Left renal cortex interstitium (tissue), 4 donors: ENCODE data around the gene PHF12. TPM values are rescaled to one million over a fixed set of nuclear protein-coding genes. Genes with fewer than 3 reads are reported as not detected.

Experiments used
- DNase-seq, 4 donors: peaks; one replicate each; pipeline ENCODE4 v3.0.0-alpha.2; 2013; ENCODE audit warnings: low read depth in 4 of 4, low spot score in 2 of 4, missing footprints in 1 of 4
- polyA plus RNA-seq, 4 donors: library from polyadenylated mRNA; unstranded; fragments of 120-200 nt; gene quantifications; one replicate each; pipeline ENCODE4 v1.2.1, GENCODE V29; 2013; ENCODE audit not compliant: insufficient read length in 4 of 4

Gene PHF12
- polyA plus RNA-seq, 4 donors, result 41.2 to 66.9 (median 50.8) TPM

- DNase-seq, result no peak
Measured at GRCh38 chr17:28977659-28978355, 26.5 kb upstream of the PHF12 start.

GRCh38 chr17:28975646-28976045 is 24.3 kb upstream of the PHF12 start:
- no peak for DNase-seq

GRCh38 chr17:28975031-28975430 is 23.7 kb upstream of the PHF12 start:
- no peak for DNase-seq

GRCh38 chr17:28974451-28974850 is 23.1 kb upstream of the PHF12 start:
- DNase-seq, result no peak

- no peak for DNase-seq
Measured at GRCh38 chr17:28973425-28973824, 22.1 kb upstream of the PHF12 start.

- no peak for DNase-seq
Measured at GRCh38 chr17:28972437-28972836, 21.1 kb upstream of the PHF12 start.

GRCh38 chr17:28970879-28971278 is 19.6 kb upstream of the PHF12 start:
- no peak for DNase-seq

- no peak for DNase-seq
Measured at GRCh38 chr17:28969706-28970393, 18.5 kb upstream of the PHF12 start.

- DNase-seq, result no peak
Measured at GRCh38 chr17:28968914-28969295, 17.6 kb upstream of the PHF12 start.

GRCh38 chr17:28968231-28968913 is 17.1 kb upstream of the PHF12 start:
- peak in 1 of 4 donors; percentile 43 for DNase-seq

- DNase-seq, result no peak
Measured at GRCh38 chr17:28967221-28968135, 16.2 kb upstream of the PHF12 start.

GRCh38 chr17:28963841-28964240 is 12.5 kb upstream of the PHF12 start:
- no peak for DNase-seq

GRCh38 chr17:28963055-28963611 is 11.8 kb upstream of the PHF12 start:
- DNase-seq, result no peak

- DNase-seq, result no peak
Measured at GRCh38 chr17:28961391-28961790, 10.1 kb upstream of the PHF12 start.

GRCh38 chr17:28960256-28961061 is 9.1 kb upstream of the PHF12 start:
- DNase-seq, result no peak

- DNase-seq, result no peak
Measured at GRCh38 chr17:28959471-28959871, 8.2 kb upstream of the PHF12 start.

- DNase-seq, result no peak
Measured at GRCh38 chr17:28958820-28959455, 7.6 kb upstream of the PHF12 start.

GRCh38 chr17:28957992-28958355 is 6.7 kb upstream of the PHF12 start:
- DNase-seq, result no peak
